Endothelial cell (in vitro differentiated cells): ENCODE measurements around the gene SLC25A25. TPM values are rescaled to one million over a fixed set of nuclear protein-coding genes. Genes with fewer than 3 reads are reported as not detected.

Experiments used
- DNase-seq: peaks from one replicate; pipeline ENCODE4 v3.0.0; 2021; ENCODE audit warnings: low spot score
- H3K27ac Mint-ChIP-seq: one replicate; pipeline ENCODE4 v1.8.0; 2021; ENCODE audit warnings: mixed read lengths, inconsistent platforms; ENCODE audit not compliant: unreplicated experiment
- H3K27me3 Mint-ChIP-seq: one replicate; pipeline ENCODE4 v1.8.0; 2021; ENCODE audit warnings: mild to moderate bottlenecking, moderate library complexity, mixed read lengths, inconsistent platforms; ENCODE audit not compliant: unreplicated experiment
- H3K36me3 Mint-ChIP-seq: one replicate; pipeline ENCODE4 v1.8.0; 2021; ENCODE audit warnings: mild to moderate bottlenecking, low read depth, mixed read lengths, inconsistent platforms; ENCODE audit not compliant: unreplicated experiment
- H3K4me1 Mint-ChIP-seq: one replicate; pipeline ENCODE4 v1.8.0; 2021; ENCODE audit warnings: mild to moderate bottlenecking, mixed read lengths, inconsistent platforms; ENCODE audit not compliant: unreplicated experiment
- H3K4me3 Mint-ChIP-seq: one replicate; pipeline ENCODE4 v1.8.0; 2021; ENCODE audit warnings: mild to moderate bottlenecking, mixed read lengths, inconsistent platforms; ENCODE audit not compliant: unreplicated experiment
- H3K9me3 Mint-ChIP-seq: one replicate; pipeline ENCODE4 v1.8.0; 2021; ENCODE audit warnings: mixed read lengths, inconsistent platforms; ENCODE audit not compliant: unreplicated experiment
- total RNA-seq: library from RNA; stranded (reverse); fragmentation: NEBNext Ultra II Directional; extraction: Animal tissue kit (Norgen Biotek cat#: 25700); gene quantifications from one replicate; pipeline ENCODE4 v1.2.1, GENCODE V29; 2021; ENCODE audit not compliant: unreplicated experiment
- TF ChIP-seq, protein P1 (sequence below): fragments of 200-600 bp; sonication (generic); IDR thresholded peaks from one replicate; pipeline ENCODE4 v1.5.0; 2021; ENCODE audit warnings: antibody characterized with exemption; ENCODE audit not compliant: unreplicated experiment

The SLC25A25 gene
- total RNA-seq, 1 donor from 2014 or later, result 8.5 TPM

DNA sequence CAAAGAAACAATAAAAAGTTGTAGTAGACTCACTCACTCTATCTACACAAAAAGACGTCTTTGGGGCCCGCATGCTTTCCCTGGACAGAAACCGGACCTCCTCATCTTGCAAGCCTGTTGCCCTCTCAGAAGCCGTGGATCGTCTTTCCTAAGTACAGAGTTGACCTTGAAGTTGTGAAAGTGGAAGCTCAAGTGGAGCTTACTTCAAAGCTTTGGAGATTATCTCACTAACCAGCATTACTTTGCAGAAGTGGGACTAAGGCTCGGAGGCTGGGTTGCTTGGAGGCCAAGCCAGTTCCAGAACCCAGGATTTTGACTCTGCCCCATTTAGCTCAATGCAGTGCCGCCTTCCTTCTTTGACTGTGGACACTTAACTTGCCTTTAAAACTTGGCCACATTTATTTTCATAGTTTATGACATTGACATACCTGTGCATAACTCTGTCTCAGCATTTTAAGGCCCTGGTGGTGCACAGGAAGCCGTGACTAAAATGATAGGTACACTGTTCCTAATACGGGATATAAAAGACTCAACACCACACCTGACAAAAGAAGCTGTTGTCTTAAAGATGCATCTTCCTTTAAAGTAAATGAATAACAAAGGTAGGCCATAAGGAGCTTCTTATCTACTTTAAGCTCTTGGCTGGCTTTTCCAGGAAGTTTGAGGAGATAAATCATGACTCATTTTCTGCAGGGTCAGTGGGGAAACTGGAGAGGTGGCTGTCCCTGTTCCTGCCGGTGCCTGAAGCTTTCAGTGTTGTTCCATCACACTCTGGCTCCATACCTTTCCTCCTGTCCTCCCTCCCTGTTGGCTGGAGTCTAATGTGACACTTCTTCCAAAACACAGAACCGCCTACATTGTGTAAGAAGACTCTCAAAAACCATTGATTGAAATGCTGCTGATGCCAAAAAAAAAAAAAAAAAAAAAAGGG is 10.7 kb downstream of the SLC25A25 start:
- H3K36me3 Mint-ChIP-seq, result no peaks in the 10 kb centered on the region
- no peak overlapping the region for H3K4me3 Mint-ChIP-seq
- TF ChIP-seq, protein P1, sequence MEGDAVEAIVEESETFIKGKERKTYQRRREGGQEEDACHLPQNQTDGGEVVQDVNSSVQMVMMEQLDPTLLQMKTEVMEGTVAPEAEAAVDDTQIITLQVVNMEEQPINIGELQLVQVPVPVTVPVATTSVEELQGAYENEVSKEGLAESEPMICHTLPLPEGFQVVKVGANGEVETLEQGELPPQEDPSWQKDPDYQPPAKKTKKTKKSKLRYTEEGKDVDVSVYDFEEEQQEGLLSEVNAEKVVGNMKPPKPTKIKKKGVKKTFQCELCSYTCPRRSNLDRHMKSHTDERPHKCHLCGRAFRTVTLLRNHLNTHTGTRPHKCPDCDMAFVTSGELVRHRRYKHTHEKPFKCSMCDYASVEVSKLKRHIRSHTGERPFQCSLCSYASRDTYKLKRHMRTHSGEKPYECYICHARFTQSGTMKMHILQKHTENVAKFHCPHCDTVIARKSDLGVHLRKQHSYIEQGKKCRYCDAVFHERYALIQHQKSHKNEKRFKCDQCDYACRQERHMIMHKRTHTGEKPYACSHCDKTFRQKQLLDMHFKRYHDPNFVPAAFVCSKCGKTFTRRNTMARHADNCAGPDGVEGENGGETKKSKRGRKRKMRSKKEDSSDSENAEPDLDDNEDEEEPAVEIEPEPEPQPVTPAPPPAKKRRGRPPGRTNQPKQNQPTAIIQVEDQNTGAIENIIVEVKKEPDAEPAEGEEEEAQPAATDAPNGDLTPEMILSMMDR, result no peak
- H3K27ac Mint-ChIP-seq, result no peak overlapping the region
- no peaks in the 10 kb centered on the region for H3K9me3 Mint-ChIP-seq
- no peak for DNase-seq
- H3K4me1 Mint-ChIP-seq, result peaks cover 13% of the 10 kb centered on the region
- H3K27me3 Mint-ChIP-seq, result peaks cover 1% of the 10 kb centered on the region

GRCh38 chr9:128080206-128080605 is 12.2 kb downstream of the SLC25A25 start:
- Mint-ChIP-seq H3K4me3 (no peak overlapping the region), H3K27me3 (peaks cover 2% of the 10 kb centered on the region), H3K27ac (no peak overlapping the region), H3K36me3 (no peaks in the 10 kb centered on the region), H3K4me1 (peaks cover 13% of the 10 kb centered on the region), H3K9me3 (no peaks in the 10 kb centered on the region)
- DNase-seq, result no peak
- TF ChIP-seq, protein P1, result no peak

GRCh38 chr9:128081056-128081455 is 13.0 kb downstream of the SLC25A25 start:
- Mint-ChIP-seq H3K27me3 (peaks cover 2% of the 10 kb centered on the region), H3K4me1 (peaks cover 13% of the 10 kb centered on the region)

GRCh38 chr9:128082151-128082550 is 14.1 kb downstream of the SLC25A25 start:
- TF ChIP-seq, protein P1, result no peak
- Mint-ChIP-seq H3K27ac (peak overlapping the region; percentile 37), H3K9me3 (no peaks in the 10 kb centered on the region), H3K27me3 (peaks cover 2% of the 10 kb centered on the region), H3K36me3 (peaks cover 6% of the 10 kb centered on the region), H3K4me3 (no peak overlapping the region), H3K4me1 (peaks cover 13% of the 10 kb centered on the region)
- no peak for DNase-seq

More at GRCh38 chr9:128081056-128081455, 13.0 kb downstream of the SLC25A25 start:
- DNase-seq, result no peak
- TF ChIP-seq, protein P1, result no peak
- Mint-ChIP-seq H3K4me3 (no peak overlapping the region), H3K36me3 (peaks cover 6% of the 10 kb centered on the region), H3K27ac (no peak overlapping the region), H3K9me3 (no peaks in the 10 kb centered on the region)

- H3K27ac Mint-ChIP-seq, result no peak overlapping the region
- H3K36me3 Mint-ChIP-seq, result peaks cover 6% of the 10 kb centered on the region
- H3K27me3 Mint-ChIP-seq, result peaks cover 2% of the 10 kb centered on the region
- TF ChIP-seq, protein P1, result no peak
- no peak for DNase-seq
- no peak overlapping the region for H3K4me3 Mint-ChIP-seq
- H3K9me3 Mint-ChIP-seq, result no peaks in the 10 kb centered on the region
- no peaks in the 10 kb centered on the region for H3K4me1 Mint-ChIP-seq
These were observed 16.7 kb downstream of the SLC25A25 start for GRCh38 chr9:128084746-128085145.
